AG04449 (cell line): ENCODE data around the gene FOXK2.

ENCODE experiments used
- CTCF ChIA-PET: fragments of 350-600 bp; formaldehyde crosslinking; extraction: SDS; loops from one replicate; lab custom pipeline; 2021; ENCODE audit warnings: antibody characterized with exemption; lab: Yijun Ruan, JAX
- POLR2A ChIA-PET: fragments of 400-600, 350-600 bp; formaldehyde crosslinking; extraction: SDS; loops from one replicate; lab custom pipeline; 2020; ENCODE audit warnings: antibody characterized with exemption, inconsistent platforms; lab: Yijun Ruan, JAX
- DNase-seq: peaks from one replicate; pipeline ENCODE4 v3.0.0-alpha.2; 2010; ENCODE audit warnings: low read depth, low spot score
- H3K4me3 ChIP-seq: 2 replicates; pipeline ENCODE4 v1.5.1; 2011; ENCODE audit warnings: low read depth, mild to moderate bottlenecking, control low read depth, low read length
- CTCF ChIP-seq: IDR thresholded peaks from one replicate; pipeline ENCODE4 v1.5.1; 2011; ENCODE audit warnings: mild to moderate bottlenecking, moderate library complexity, low read length, control low read depth, inconsistent platforms; ENCODE audit not compliant: insufficient read depth; ENCODE audit errors: missing control alignments

Gene FOXK2

GRCh38 chr17:82542439-82542838, 22.9 kb downstream of the FOXK2 start:
- H3K4me3 ChIP-seq, result no peak overlapping the region
- ChIA-PET CTCF (interaction anchor here (4.8 kb wide), 1 partner anchor 12 kb away, joined by 47 read pairs; no protein-coding TSS in a partner anchor), POLR2A (no interaction called here)
- no peak for TF ChIP-seq CTCF
- no peak for DNase-seq

DNA sequence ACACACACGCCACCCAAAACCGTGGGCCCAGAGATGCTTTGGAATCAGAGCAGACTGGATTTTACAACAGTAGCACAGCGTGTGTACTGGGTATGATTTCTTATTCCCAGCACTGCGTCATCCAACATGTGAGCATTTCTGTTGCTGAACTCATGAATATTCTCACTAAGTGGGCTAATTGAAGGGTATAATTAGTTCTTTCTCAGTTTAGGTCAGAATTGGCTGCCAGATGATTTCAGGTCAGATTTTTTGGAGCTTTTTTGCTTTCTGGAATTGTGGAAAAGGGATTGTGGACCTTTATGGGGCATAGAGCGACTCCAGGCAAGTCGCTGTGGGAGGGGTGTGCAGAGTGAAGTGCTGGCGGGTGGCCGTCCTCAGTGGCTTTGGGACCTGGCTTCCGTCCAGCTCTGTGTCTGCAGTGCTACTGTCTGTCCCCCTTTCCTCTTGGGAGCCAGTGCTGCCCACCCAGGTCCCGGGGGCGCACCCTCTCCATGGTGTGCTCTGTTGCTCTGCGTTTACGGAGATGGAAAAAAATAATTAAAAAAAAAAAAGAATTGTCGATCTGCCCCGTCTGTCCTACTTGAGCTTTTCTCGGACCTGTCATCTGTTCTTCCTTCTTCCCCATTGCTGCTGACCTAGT, 25.0 kb downstream of the FOXK2 start:
- H3K4me3 ChIP-seq, result no peak overlapping the region
- CTCF ChIA-PET, result interaction anchor here (1.2 to 4.8 kb wide), 2 partner anchors 8 to 10 kb away, joined by 6 to 47 read pairs; no protein-coding TSS in a partner anchor
- POLR2A ChIA-PET, result no interaction called here
- no peak for TF ChIP-seq CTCF
- no peak for DNase-seq

DNA sequence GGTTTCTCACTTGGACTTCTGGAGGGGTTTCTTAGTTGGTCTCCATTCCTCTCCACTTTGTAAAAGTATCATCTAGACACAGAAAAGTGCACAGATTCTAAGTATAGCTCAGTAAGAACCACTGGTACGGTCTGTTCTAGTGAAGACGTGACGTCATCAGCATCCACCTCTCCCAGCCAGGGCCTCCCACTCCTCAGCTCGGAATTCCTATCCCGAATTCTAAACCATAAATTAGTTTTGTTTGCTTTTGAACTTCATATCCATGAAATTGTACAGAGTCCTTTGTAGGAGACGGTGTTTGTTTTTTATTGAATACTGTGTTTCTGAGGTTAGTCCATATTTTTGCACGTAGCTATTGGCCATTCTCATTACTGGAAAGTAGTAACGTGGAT, 25.5 kb downstream of the FOXK2 start:
- ChIA-PET CTCF (interaction anchor here (0.8 to 4.8 kb wide), 3 partner anchors 8 to 16 kb away, joined by 4 to 47 read pairs (median 6); no protein-coding TSS in a partner anchor), POLR2A (no interaction called here)
- TF ChIP-seq CTCF, result no peak
- no peak overlapping the region for H3K4me3 ChIP-seq
- no peak for DNase-seq

DNA sequence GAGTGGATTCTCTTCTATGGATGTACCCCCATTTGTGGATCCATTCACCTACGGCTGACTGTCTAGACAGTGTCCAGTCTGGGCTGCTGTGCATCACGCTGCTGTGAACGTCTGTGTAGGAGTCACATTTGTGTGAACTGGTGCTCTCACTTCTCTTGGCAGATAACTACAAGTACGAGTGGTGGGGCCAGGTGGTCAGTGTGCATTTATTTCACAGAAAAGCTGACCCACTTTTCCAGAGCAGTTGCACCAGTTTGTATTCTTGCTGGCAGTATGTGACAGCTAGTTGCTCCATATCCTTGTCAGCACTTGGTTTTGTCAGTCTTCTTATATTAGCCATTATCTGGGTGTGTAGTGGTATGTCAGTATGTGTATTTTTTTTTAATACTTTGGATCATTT, 28.4 kb downstream of the FOXK2 start:
- TF ChIP-seq CTCF, result no peak
- CTCF ChIA-PET, result interaction anchor here (0.7 to 1.4 kb wide), 3 partner anchors 11 to 197 kb away, joined by 3 read pairs; no protein-coding TSS in a partner anchor
- POLR2A ChIA-PET, result no interaction called here
- no peak overlapping the region for H3K4me3 ChIP-seq
- no peak for DNase-seq

- DNase-seq, result no peak
- H3K4me3 ChIP-seq, result no peak overlapping the region
- ChIA-PET POLR2A (no interaction called here), CTCF (interaction anchor here (1.2 to 3.5 kb wide), 3 partner anchors 11 to 52 kb away, joined by 3 to 19 read pairs (median 3); no protein-coding TSS in a partner anchor)
- TF ChIP-seq CTCF, result no peak
Observed at GRCh38 chr17:82548681-82549303, 29.3 kb downstream of the FOXK2 start.

DNA sequence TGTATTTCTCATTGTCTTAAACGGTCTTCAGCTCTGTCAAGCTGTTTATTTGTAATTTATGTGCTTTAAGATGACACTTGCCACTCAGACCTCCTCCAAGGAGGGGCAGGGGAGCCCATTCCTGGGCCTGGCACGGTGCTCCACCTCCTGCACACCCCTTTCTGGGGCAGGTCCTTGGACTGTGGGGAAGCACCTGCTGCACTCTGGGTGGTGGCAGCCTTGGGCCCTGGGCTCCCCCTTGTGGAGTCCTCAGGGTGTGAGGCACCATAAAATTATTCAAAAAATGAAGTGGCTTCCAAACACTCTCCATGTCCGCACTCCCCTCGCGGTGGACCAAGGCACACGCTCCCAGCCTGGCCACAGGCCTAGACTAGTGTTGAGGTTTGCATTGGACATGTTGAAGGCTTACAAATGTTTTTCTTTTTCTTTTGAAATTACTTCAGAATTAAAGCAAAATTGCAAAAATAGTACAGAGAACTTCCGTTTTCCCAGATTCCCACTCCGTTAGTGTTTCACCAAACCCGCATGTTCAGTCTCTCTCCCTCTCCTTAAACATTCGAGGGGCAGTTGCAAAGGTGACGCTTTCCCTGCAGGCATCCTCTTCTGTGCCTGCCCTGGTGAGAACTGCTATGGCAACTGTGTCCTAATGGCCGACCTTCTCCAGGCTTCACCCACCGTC, 32.4 kb downstream of the FOXK2 start:
- DNase-seq, result no peak
- POLR2A ChIA-PET, result no interaction called here
- CTCF ChIA-PET, result interaction anchor here (0.6 to 3.5 kb wide), 15 partner anchors 8 to 201 kb away, joined by 3 to 19 read pairs (median 3); partner anchors contain the start of gene OGFOD3
- H3K4me3 ChIP-seq, result no peak overlapping the region
- peak; percentile 75 for TF ChIP-seq CTCF
